Sciatic nerve (tissue), 2 donors: ENCODE data around the gene FAM81B. TPM values are rescaled to one million over a fixed set of nuclear protein-coding genes. Genes with fewer than 3 reads are reported as not detected.

Experiments
- ATAC-seq: fragments of 200-7000 bp; cut with Tn5 transposase; one replicate; pipeline ENCODE4 v1.9.1; 2020; ENCODE audit warnings: mild to moderate bottlenecking, moderate library complexity
- DNase-seq: peaks from one replicate; pipeline ENCODE4 v3.0.0-alpha.2; 2020; ENCODE audit warnings: low spot score
- intact Hi-C: fragments of 100-400 bp; cut with DNase I; formaldehyde crosslinking; loops from one replicate; pipeline ENCODE4 v1.14.2; 2022
- total RNA-seq: library from RNA; stranded (reverse); fragmentation: NEBNext Ultra II Directional; extraction: Animal tissue kit (Norgen Biotek cat#: 25700); gene quantifications from one replicate; pipeline ENCODE4 v1.2.1, GENCODE V29; 2021
- donor health status: DM: no; HTN: no; CAD: no.
- donor health status: DM: no; HTN: no; CAD: no.

Gene FAM81B
- total RNA-seq, 1 donor from 2014 or later: not detected

- no peak for DNase-seq
- intact Hi-C loops: no loop called here
- ATAC-seq: no peak
These were observed 2.1 kb downstream of the FAM81B start for GRCh38 chr5:95393279-95393678.

GRCh38 chr5:95398989-95399388 is 7.8 kb downstream of the FAM81B start:
- DNase-seq (no peak), ATAC-seq (no peak)
- intact Hi-C loops: no loop called here

GRCh38 chr5:95401626-95402025 is 10.5 kb downstream of the FAM81B start:
- intact Hi-C loops: no loop called here
- ATAC-seq (no peak), DNase-seq (no peak)

- ATAC-seq (no peak), DNase-seq (no peak)
- intact Hi-C loops: no loop called here
These were observed 12.8 kb downstream of the FAM81B start for GRCh38 chr5:95403996-95404395.

- ATAC-seq: no peak
- DNase-seq: no peak
- intact Hi-C loops: no loop called here
These were observed 15.4 kb downstream of the FAM81B start for GRCh38 chr5:95406426-95407090.

GRCh38 chr5:95410279-95410678 is 19.1 kb downstream of the FAM81B start:
- DNase-seq: no peak
- ATAC-seq: no peak
- intact Hi-C loops: no loop called here

GRCh38 chr5:95411474-95411873 is 20.3 kb downstream of the FAM81B start:
- DNase-seq (no peak), ATAC-seq (no peak)
- intact Hi-C loops: no loop called here

GRCh38 chr5:95414451-95414850 is 23.3 kb downstream of the FAM81B start:
- intact Hi-C loops: no loop called here
- DNase-seq (no peak), ATAC-seq (no peak)

- intact Hi-C loops: no loop called here
- DNase-seq (no peak), ATAC-seq (no peak)
These were observed 26.8 kb downstream of the FAM81B start for GRCh38 chr5:95417971-95418370.

- intact Hi-C loops: no loop called here
- no peak for ATAC-seq
- no peak for DNase-seq
These were observed 31.7 kb downstream of the FAM81B start for GRCh38 chr5:95422838-95423237.

GRCh38 chr5:95424016-95424415 is 32.9 kb downstream of the FAM81B start:
- no peak for DNase-seq
- intact Hi-C loops: no loop called here

GRCh38 chr5:95424526-95424925 is 33.4 kb downstream of the FAM81B start:
- intact Hi-C loops: no loop called here
- no peak for DNase-seq
- no peak for ATAC-seq

More at GRCh38 chr5:95424016-95424415, 32.9 kb downstream of the FAM81B start:
- no peak for ATAC-seq

GRCh38 chr5:95426227-95426626 is 35.1 kb downstream of the FAM81B start:
- ATAC-seq (no peak), DNase-seq (no peak)
- intact Hi-C loops: no loop called here

GRCh38 chr5:95432779-95433178 is 41.6 kb downstream of the FAM81B start:
- no peak for ATAC-seq
- intact Hi-C loops: no loop called here
- DNase-seq: no peak

GRCh38 chr5:95439801-95440493 is 48.8 kb downstream of the FAM81B start:
- intact Hi-C loops: no loop called here
- no peak for DNase-seq
- no peak for ATAC-seq

- ATAC-seq (no peak), DNase-seq (no peak)
- intact Hi-C loops: no loop called here
These were observed 49.7 kb downstream of the FAM81B start for GRCh38 chr5:95440825-95441224.

GRCh38 chr5:95441636-95442035 is 50.5 kb downstream of the FAM81B start:
- DNase-seq (no peak), ATAC-seq (no peak)
- intact Hi-C loops: no loop called here

GRCh38 chr5:95445442-95445841 is 54.3 kb downstream of the FAM81B start:
- ATAC-seq (no peak), DNase-seq (no peak)
- intact Hi-C loops: no loop called here

GRCh38 chr5:95445995-95446394 is 54.8 kb downstream of the FAM81B start:
- DNase-seq (no peak), ATAC-seq (no peak)
- intact Hi-C loops: no loop called here

- no peak for ATAC-seq
- DNase-seq: no peak
- intact Hi-C loops: no loop called here
These were observed 55.5 kb downstream of the FAM81B start for GRCh38 chr5:95446560-95447221.
